IPS-18c (cell line): Measurements from ENCODE around the gene FNBP1.
"Not testable (repeated sequence)": the region's sequence is repeated elsewhere in the genome, so short reads cannot be mapped to it uniquely, and the experiment has no call there.

Experiments used
- H3K4me3 ChIP-seq: 2 replicates; pipeline ENCODE4 v1.7.0; 2013; ENCODE audit warnings: low read depth, mild to moderate bottlenecking, low read length, moderate library complexity; ENCODE audit not compliant: insufficient read depth
- H3K9me3 ChIP-seq: one replicate; pipeline ENCODE4 v1.6.1; 2013; ENCODE audit warnings: mild to moderate bottlenecking, low read length, moderate library complexity; ENCODE audit not compliant: control insufficient read depth, insufficient read depth

Gene FNBP1

GRCh38 chr9:130028493-130029222 lies 14.3 kb downstream of the FNBP1 start:
- H3K4me3 ChIP-seq, result no peak overlapping the region

GRCh38 chr9:130027533-130028365 lies 15.2 kb downstream of the FNBP1 start:
- Histone ChIP-seq H3K4me3 (no peak overlapping the region), H3K9me3 (no peaks in the 10 kb centered on the region)

More at GRCh38 chr9:130028493-130029222, 14.3 kb downstream of the FNBP1 start:
- no peaks in the 10 kb centered on the region for H3K9me3 ChIP-seq

GRCh38 chr9:130026583-130027340 lies 16.2 kb downstream of the FNBP1 start:
- Histone ChIP-seq H3K4me3 (no peak overlapping the region), H3K9me3 (no peaks in the 10 kb centered on the region)

- H3K4me3 ChIP-seq, result no peak overlapping the region
- no peaks in the 10 kb centered on the region for H3K9me3 ChIP-seq
Measured at GRCh38 chr9:130024597-130024994, 18.4 kb downstream of the FNBP1 start.

GRCh38 chr9:130023994-130024596 lies 18.9 kb downstream of the FNBP1 start:
- Histone ChIP-seq H3K9me3 (no peaks in the 10 kb centered on the region), H3K4me3 (no peak overlapping the region)

GRCh38 chr9:130023144-130023787 lies 19.7 kb downstream of the FNBP1 start:
- H3K4me3 ChIP-seq, result no peak overlapping the region
- H3K9me3 ChIP-seq, result no peaks in the 10 kb centered on the region

- Histone ChIP-seq H3K4me3 (no peak overlapping the region), H3K9me3 (no peaks in the 10 kb centered on the region)
Measured at GRCh38 chr9:130022566-130023143, 20.3 kb downstream of the FNBP1 start.

- H3K9me3 ChIP-seq, H3K4me3 ChIP-seq: not testable (repeated sequence)
Measured at GRCh38 chr9:130021842-130022241, 21.1 kb downstream of the FNBP1 start.

- Histone ChIP-seq H3K9me3 (no peaks in the 10 kb centered on the region), H3K4me3 (no peak overlapping the region)
Measured at GRCh38 chr9:130021123-130021522, 21.9 kb downstream of the FNBP1 start.

GRCh38 chr9:130020618-130021017 lies 22.4 kb downstream of the FNBP1 start:
- H3K9me3 ChIP-seq, result no peaks in the 10 kb centered on the region
- H3K4me3 ChIP-seq, result no peak overlapping the region

- no peak overlapping the region for H3K4me3 ChIP-seq
- no peaks in the 10 kb centered on the region for H3K9me3 ChIP-seq
Measured at GRCh38 chr9:130018265-130018664, 24.7 kb downstream of the FNBP1 start.

- H3K4me3 ChIP-seq, H3K9me3 ChIP-seq: not testable (repeated sequence)
Measured at GRCh38 chr9:130017510-130017909, 25.5 kb downstream of the FNBP1 start.

GRCh38 chr9:130017076-130017475 lies 25.9 kb downstream of the FNBP1 start:
- no peak overlapping the region for H3K4me3 ChIP-seq
- H3K9me3 ChIP-seq, result no peaks in the 10 kb centered on the region

GRCh38 chr9:130015353-130016019 lies 27.5 kb downstream of the FNBP1 start:
- Histone ChIP-seq H3K4me3 (no peak overlapping the region), H3K9me3 (no peaks in the 10 kb centered on the region)

- Histone ChIP-seq H3K4me3 (no peak overlapping the region), H3K9me3 (peaks cover 2% of the 10 kb centered on the region)
Measured at GRCh38 chr9:130013326-130013725, 29.7 kb downstream of the FNBP1 start.
